ENCODE measurements around the gene BCLAF3.

Gene BCLAF3

GRCh38 chrX:19990556-19991349 lies at the start of gene BCLAF3:
BCLAF3 (minus strand) TSS chrX:19991061; CDS start chrX:19970264, 20,797 bp downstream.
- Mint-ChIP-seq H3K4me1 (peaks cover 17% of the 10 kb centered on the region), H3K36me3 (ENCODE audit: low read depth) (peaks cover 7% of the 10 kb centered on the region), H3K9me3 (no peaks in the 10 kb centered on the region), H3K27me3 (no peaks in the 10 kb centered on the region), H3K4me3 (peak within 1 kb of the TSS; percentile 87), H3K27ac (peak within 1 kb of the TSS; percentile 94)
- ATAC-seq (peak; percentile 100), DNase-seq (peak; percentile 90)

- H3K4me1 Mint-ChIP-seq = no peaks in the 10 kb centered on the region
- no peak for ATAC-seq
- H3K27me3 Mint-ChIP-seq = no peaks in the 10 kb centered on the region
- H3K27ac Mint-ChIP-seq = no peak overlapping the region
- H3K36me3 Mint-ChIP-seq (ENCODE audit: low read depth) = no peaks in the 10 kb centered on the region
- no peaks in the 10 kb centered on the region for H3K9me3 Mint-ChIP-seq
- H3K4me3 Mint-ChIP-seq = no peak overlapping the region
- DNase-seq = no peak
Observed at GRCh38 chrX:20038966-20039365, 48.1 kb upstream of the BCLAF3 start.

DNA sequence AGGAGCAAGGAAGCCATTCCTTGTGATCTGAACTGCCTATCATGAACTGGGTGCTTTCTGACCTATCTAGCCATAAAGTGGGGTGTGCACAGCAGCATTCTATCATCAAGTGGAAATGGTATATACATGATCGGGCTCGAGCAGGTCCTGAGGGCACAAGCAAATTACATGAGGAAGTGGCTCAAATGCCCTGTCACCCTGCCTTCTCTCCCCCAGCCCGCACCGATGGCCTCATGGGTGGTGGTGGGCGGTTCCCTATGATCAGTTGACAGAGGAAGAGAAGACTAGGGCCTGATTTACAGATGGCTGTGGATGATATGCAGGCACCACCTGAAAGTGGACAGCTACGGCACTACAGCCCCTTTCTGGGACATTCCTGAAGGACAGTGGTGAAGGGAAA lies 46.3 kb upstream of the BCLAF3 start:
- no peak for DNase-seq
- H3K27me3 Mint-ChIP-seq = no peaks in the 10 kb centered on the region
- H3K9me3 Mint-ChIP-seq = no peaks in the 10 kb centered on the region
- no peak for ATAC-seq
- no peak overlapping the region for H3K27ac Mint-ChIP-seq
- H3K4me1 Mint-ChIP-seq = no peaks in the 10 kb centered on the region
- no peaks in the 10 kb centered on the region for H3K36me3 Mint-ChIP-seq (ENCODE audit: low read depth)
- no peak overlapping the region for H3K4me3 Mint-ChIP-seq

GRCh38 chrX:20032201-20032600 lies 41.3 kb upstream of the BCLAF3 start:
- no peak overlapping the region for H3K4me3 Mint-ChIP-seq
- no peaks in the 10 kb centered on the region for H3K36me3 Mint-ChIP-seq (ENCODE audit: low read depth)
- H3K27ac Mint-ChIP-seq = no peak overlapping the region
- DNase-seq (no peak), ATAC-seq (no peak)
- H3K9me3 Mint-ChIP-seq = no peaks in the 10 kb centered on the region
- no peaks in the 10 kb centered on the region for H3K4me1 Mint-ChIP-seq
- no peaks in the 10 kb centered on the region for H3K27me3 Mint-ChIP-seq

DNA sequence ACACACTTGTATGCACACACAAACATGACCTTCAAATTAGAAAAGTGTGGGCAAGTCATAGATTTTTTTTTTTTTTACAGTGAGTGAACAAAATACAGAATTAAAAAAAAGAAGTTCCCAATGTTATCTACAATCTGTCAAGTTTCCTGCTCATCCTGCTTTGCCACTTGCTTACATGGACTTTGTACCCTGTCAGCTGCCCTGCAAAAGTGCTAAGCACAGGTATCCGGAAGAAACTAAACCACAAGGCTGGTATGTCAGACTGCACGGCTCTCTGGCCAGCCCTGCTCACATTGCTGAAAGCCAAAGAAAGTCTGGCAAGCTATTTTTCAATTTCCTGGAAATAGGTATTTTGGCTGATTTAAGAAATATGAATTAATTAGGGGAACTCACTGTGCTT lies 38.9 kb upstream of the BCLAF3 start:
- Mint-ChIP-seq H3K4me3 (no peak overlapping the region), H3K4me1 (no peaks in the 10 kb centered on the region), H3K9me3 (no peaks in the 10 kb centered on the region), H3K36me3 (ENCODE audit: low read depth) (no peaks in the 10 kb centered on the region), H3K27ac (no peak overlapping the region), H3K27me3 (no peaks in the 10 kb centered on the region)
- ATAC-seq = no peak
- no peak for DNase-seq

- H3K27me3 Mint-ChIP-seq = no peaks in the 10 kb centered on the region
- DNase-seq = no peak
- no peaks in the 10 kb centered on the region for H3K36me3 Mint-ChIP-seq (ENCODE audit: low read depth)
- no peak overlapping the region for H3K27ac Mint-ChIP-seq
- H3K4me3 Mint-ChIP-seq = no peak overlapping the region
- ATAC-seq = no peak
- no peaks in the 10 kb centered on the region for H3K4me1 Mint-ChIP-seq
- H3K9me3 Mint-ChIP-seq = no peaks in the 10 kb centered on the region
Observed at GRCh38 chrX:20028588-20028987, 37.7 kb upstream of the BCLAF3 start.

- H3K9me3 Mint-ChIP-seq = no peaks in the 10 kb centered on the region
- DNase-seq (no peak), ATAC-seq (no peak)
- no peak overlapping the region for H3K4me3 Mint-ChIP-seq
- no peaks in the 10 kb centered on the region for H3K27me3 Mint-ChIP-seq
- no peak overlapping the region for H3K27ac Mint-ChIP-seq
- no peaks in the 10 kb centered on the region for H3K4me1 Mint-ChIP-seq
- H3K36me3 Mint-ChIP-seq (ENCODE audit: low read depth) = no peaks in the 10 kb centered on the region
Observed at GRCh38 chrX:20026278-20026677, 35.4 kb upstream of the BCLAF3 start.

DNA sequence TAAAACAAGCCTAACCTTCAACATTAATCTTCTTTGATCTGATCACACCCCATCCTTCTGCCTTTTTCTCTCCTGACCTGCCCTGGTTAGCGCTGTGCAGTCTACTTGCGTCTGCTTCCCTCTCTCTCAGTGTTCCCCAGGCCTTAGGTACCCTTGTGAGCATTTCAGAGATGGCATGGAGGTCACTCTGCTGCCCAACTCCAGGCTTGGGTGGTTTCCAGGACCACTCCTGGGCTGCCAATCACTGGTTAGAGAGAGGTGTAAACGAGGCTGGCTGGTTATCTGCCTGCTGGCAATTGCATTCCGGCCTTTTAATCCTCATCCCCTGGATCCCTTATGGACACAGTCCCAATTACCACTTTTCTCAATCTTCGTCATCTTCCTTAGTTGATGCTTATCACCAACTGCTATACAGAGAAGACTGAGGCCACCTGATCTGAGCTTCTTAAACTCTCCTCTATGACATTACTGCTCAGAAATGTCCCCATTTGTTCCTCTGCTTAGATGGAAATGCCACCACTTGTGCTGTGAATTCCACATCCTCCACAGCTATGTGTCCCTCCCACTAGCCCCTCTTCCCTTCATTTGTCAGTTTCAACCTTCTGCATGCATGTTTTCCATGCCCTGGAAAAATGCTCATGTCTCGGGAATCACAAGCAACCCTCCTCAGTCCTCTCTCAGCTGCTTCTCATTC lies 29.0 kb upstream of the BCLAF3 start:
- H3K4me3 Mint-ChIP-seq = no peak overlapping the region
- no peaks in the 10 kb centered on the region for H3K36me3 Mint-ChIP-seq (ENCODE audit: low read depth)
- H3K27me3 Mint-ChIP-seq = peaks cover 2% of the 10 kb centered on the region
- no peak for DNase-seq
- peaks cover 14% of the 10 kb centered on the region for H3K9me3 Mint-ChIP-seq
- H3K4me1 Mint-ChIP-seq = no peaks in the 10 kb centered on the region
- ATAC-seq = no peak
- no peak overlapping the region for H3K27ac Mint-ChIP-seq

- DNase-seq = no peak
- Mint-ChIP-seq H3K36me3 (ENCODE audit: low read depth) (no peaks in the 10 kb centered on the region), H3K4me1 (no peaks in the 10 kb centered on the region), H3K27ac (no peak overlapping the region), H3K9me3 (peaks cover 14% of the 10 kb centered on the region), H3K27me3 (peaks cover 2% of the 10 kb centered on the region), H3K4me3 (no peak overlapping the region)
- no peak for ATAC-seq
Observed at GRCh38 chrX:20016616-20016945, 25.7 kb upstream of the BCLAF3 start.

GRCh38 chrX:20015945-20016615 lies 25.2 kb upstream of the BCLAF3 start:
- no peaks in the 10 kb centered on the region for H3K36me3 Mint-ChIP-seq (ENCODE audit: low read depth)
- DNase-seq (no peak), ATAC-seq (no peak)
- H3K4me3 Mint-ChIP-seq = no peak overlapping the region
- H3K27me3 Mint-ChIP-seq = peaks cover 2% of the 10 kb centered on the region
- no peak overlapping the region for H3K27ac Mint-ChIP-seq
- no peaks in the 10 kb centered on the region for H3K4me1 Mint-ChIP-seq
- H3K9me3 Mint-ChIP-seq = peaks cover 14% of the 10 kb centered on the region

- Mint-ChIP-seq H3K4me1 (no peaks in the 10 kb centered on the region), H3K36me3 (ENCODE audit: low read depth) (no peaks in the 10 kb centered on the region), H3K27ac (no peak overlapping the region), H3K9me3 (peaks cover 14% of the 10 kb centered on the region), H3K4me3 (no peak overlapping the region), H3K27me3 (peaks cover 2% of the 10 kb centered on the region)
- ATAC-seq = no peak
- no peak for DNase-seq
Observed at GRCh38 chrX:20015422-20015821, 24.6 kb upstream of the BCLAF3 start.

DNA sequence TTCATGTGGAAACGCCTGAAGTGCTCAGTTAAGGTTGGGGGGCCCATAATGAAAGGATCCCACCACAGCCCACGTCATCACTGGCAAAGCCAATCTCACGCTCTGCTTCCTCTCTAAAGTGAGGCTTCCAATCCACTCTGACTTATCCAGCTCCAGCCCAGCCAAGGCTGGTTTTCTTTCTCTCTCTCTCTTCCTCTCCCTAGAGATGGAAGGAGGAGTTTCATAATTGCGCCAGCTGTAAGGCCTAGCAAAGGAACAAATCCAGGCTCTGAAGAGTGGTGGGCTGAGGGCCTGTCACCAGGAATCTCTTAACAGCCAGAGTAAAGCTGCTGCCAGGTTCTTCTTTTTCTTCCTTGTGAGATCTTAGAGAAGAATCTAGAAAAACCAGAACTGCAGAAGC lies 20.7 kb upstream of the BCLAF3 start:
- no peaks in the 10 kb centered on the region for H3K27me3 Mint-ChIP-seq
- H3K9me3 Mint-ChIP-seq = peaks cover 13% of the 10 kb centered on the region
- ATAC-seq (no peak), DNase-seq (no peak)
- H3K36me3 Mint-ChIP-seq (ENCODE audit: low read depth) = no peaks in the 10 kb centered on the region
- no peaks in the 10 kb centered on the region for H3K4me1 Mint-ChIP-seq
- H3K27ac Mint-ChIP-seq = no peak overlapping the region
- H3K4me3 Mint-ChIP-seq = no peak overlapping the region

DNA sequence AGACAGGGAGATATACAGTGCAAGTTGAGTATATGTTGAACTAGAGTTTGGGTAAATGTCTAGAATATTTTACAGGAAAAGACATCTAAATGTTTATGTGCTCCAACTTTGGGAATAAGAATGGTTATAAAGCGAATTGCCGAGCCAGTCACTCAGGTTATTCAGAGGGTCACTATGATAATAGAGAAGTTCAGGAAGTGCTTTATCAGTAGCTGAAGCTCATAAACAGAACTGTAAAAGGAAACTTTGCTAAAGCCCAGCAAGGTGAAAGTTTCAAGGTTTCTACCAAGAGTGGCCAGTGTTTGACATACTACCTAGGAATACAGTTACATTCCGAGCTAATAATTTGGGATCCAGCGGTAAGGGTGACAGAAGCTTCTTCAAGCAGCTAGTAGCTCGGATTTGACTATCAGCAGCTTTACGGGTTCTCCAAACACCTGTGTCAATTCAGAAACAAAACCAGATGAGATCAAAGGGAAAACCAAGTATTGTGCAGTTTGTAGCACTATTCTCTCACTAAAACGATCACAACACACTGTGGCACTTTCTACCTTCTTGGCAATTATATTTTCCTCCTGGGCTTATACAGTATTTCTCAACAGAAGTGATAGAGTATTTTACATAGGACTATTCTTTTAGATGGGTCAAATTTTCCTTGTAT lies 17.2 kb upstream of the BCLAF3 start:
- no peak overlapping the region for H3K27ac Mint-ChIP-seq
- ATAC-seq (no peak), DNase-seq (no peak)
- no peaks in the 10 kb centered on the region for H3K36me3 Mint-ChIP-seq (ENCODE audit: low read depth)
- H3K4me1 Mint-ChIP-seq = no peaks in the 10 kb centered on the region
- no peaks in the 10 kb centered on the region for H3K9me3 Mint-ChIP-seq
- H3K4me3 Mint-ChIP-seq = no peak overlapping the region
- no peaks in the 10 kb centered on the region for H3K27me3 Mint-ChIP-seq

DNA sequence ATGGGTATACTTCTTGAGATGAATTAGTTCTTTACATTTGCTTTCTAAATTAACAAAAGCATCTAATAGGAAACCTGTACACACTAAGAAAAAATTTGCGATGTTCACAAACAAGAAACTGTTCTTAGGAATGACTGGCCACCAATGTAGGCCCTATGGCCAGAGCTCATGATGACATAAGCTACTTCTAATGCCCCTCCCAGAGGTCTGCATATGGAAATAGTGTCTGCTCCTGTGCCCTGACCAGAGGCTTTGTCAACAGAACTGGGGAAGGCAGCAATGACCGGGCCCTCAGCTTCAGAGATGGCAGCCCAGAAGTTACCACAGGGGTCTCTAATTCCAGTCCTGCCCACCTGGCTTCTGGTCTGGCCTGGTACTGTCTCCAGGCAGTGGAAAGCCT lies 15.0 kb upstream of the BCLAF3 start:
- H3K27ac Mint-ChIP-seq = no peak overlapping the region
- no peak overlapping the region for H3K4me3 Mint-ChIP-seq
- no peaks in the 10 kb centered on the region for H3K36me3 Mint-ChIP-seq (ENCODE audit: low read depth)
- H3K9me3 Mint-ChIP-seq = no peaks in the 10 kb centered on the region
- no peak for ATAC-seq
- no peaks in the 10 kb centered on the region for H3K4me1 Mint-ChIP-seq
- no peak for DNase-seq
- H3K27me3 Mint-ChIP-seq = no peaks in the 10 kb centered on the region

- Mint-ChIP-seq H3K4me1 (no peaks in the 10 kb centered on the region), H3K27me3 (no peaks in the 10 kb centered on the region)
Observed at GRCh38 chrX:20001588-20001987, 10.7 kb upstream of the BCLAF3 start.

More at GRCh38 chrX:20001588-20001987, 10.7 kb upstream of the BCLAF3 start:
- no peak overlapping the region for H3K27ac Mint-ChIP-seq
- H3K4me3 Mint-ChIP-seq = no peak overlapping the region
- no peaks in the 10 kb centered on the region for H3K36me3 Mint-ChIP-seq (ENCODE audit: low read depth)
- ATAC-seq (no peak), DNase-seq (no peak)
- no peaks in the 10 kb centered on the region for H3K9me3 Mint-ChIP-seq

All from activated naive CD8-positive, alpha-beta T cell treated with anti-CD3 and anti-CD28 coated beads, Interleukin-2, amount 50 U/mL, for 24 hours (primary cell).